Suprapubic skin (tissue), 4 donors: ENCODE measurements around the gene UGT1A6. TPM values are rescaled to one million over a fixed set of nuclear protein-coding genes. Genes with fewer than 3 reads are reported as not detected.
"Not testable (repeated sequence)": the region's sequence is repeated elsewhere in the genome, so short reads cannot be mapped to it uniquely, and the experiment has no call there.

Experiments
- DNase-seq, 2 donors: peaks; one replicate each; pipeline ENCODE4 v3.0.0-alpha.2; 2019; ENCODE audit warnings: low spot score in 2 of 2
- H3K27ac ChIP-seq: fragments of 200-600 bp; sonication (generic); one replicate; pipeline ENCODE4 v1.5.1; 2019
- H3K27me3 ChIP-seq: fragments of 200-600 bp; sonication (generic); one replicate; pipeline ENCODE4 v1.5.1; 2019
- H3K36me3 ChIP-seq: fragments of 200-600 bp; sonication (generic); one replicate; pipeline ENCODE4 v1.5.1; 2019
- H3K4me1 ChIP-seq: fragments of 200-600 bp; sonication (generic); one replicate; pipeline ENCODE4 v1.5.1; 2019
- H3K4me3 ChIP-seq: fragments of 200-600 bp; sonication (generic); one replicate; pipeline ENCODE4 v1.5.1; 2019; ENCODE audit warnings: mild to moderate bottlenecking
- H3K9me3 ChIP-seq: fragments of 200-600 bp; sonication (generic); one replicate; pipeline ENCODE4 v1.5.1; 2019
- CTCF ChIP-seq, 2 donors: fragments of 200-600 bp in 1 of 2; fragments of 450-650 bp in 1 of 2; sonication (generic) in 1 of 2; IDR thresholded peaks; one replicate each; pipeline ENCODE4 v1.5.1; 2016 to 2019; ENCODE audit warnings: antibody characterized with exemption in 2 of 2, mild to moderate bottlenecking in 1 of 2, moderate library complexity in 1 of 2
- EP300 ChIP-seq: sonication (generic); formaldehyde crosslinking; IDR thresholded peaks from one replicate; pipeline ENCODE4 v1.6.1; 2017; ENCODE audit warnings: antibody characterized with exemption
- POLR2A ChIP-seq, 2 donors: fragments of 450-650 bp; IDR thresholded peaks; one replicate each; pipeline ENCODE4 v1.6.1; 2017; ENCODE audit warnings: antibody characterized with exemption in 2 of 2, mild to moderate bottlenecking in 2 of 2, moderate library complexity in 2 of 2
- POLR2AphosphoS5 ChIP-seq, 3 donors: sonication (generic); formaldehyde crosslinking; IDR thresholded peaks; one replicate each; pipeline ENCODE4 v1.6.1; 2017; ENCODE audit warnings: antibody characterized with exemption in 3 of 3
- WGBS: methylation state at CpG from one replicate; pipeline ENCODE4 v1.1.5; 2018; 5-methylcytosine and 5-hydroxymethylcytosine counted together
- total RNA-seq, 4 donors: library from RNA; depleted of rRNA; stranded (reverse); fragments of >200 nt; gene quantifications; one replicate each; pipeline ENCODE4 v1.1.0, GENCODE V29; 2016

Gene UGT1A6
- total RNA-seq, 4 donors from 2014 or later, result 7.4 to 26.3 (median 19.5) TPM

GRCh38 chr2:233655043-233655442 lies 37.6 kb upstream of the UGT1A6 start:
- Histone ChIP-seq H3K27ac (no peak overlapping the region), H3K4me3 (no peak overlapping the region), H3K9me3 (no peaks in the 10 kb centered on the region), H3K36me3 (no peaks in the 10 kb centered on the region), H3K27me3 (peaks cover 3% of the 10 kb centered on the region), H3K4me1 (no peaks in the 10 kb centered on the region)
- DNase-seq, result no peak
- 64% methylated on average over 1 of the region's 1 CpG for WGBS
- TF ChIP-seq EP300 (no peak), CTCF (IDR thresholded peaks at IDR 0.05) (no peak), POLR2AphosphoS5 (IDR thresholded peaks at IDR 0.05) (no peak), POLR2A (IDR thresholded peaks at IDR 0.05) (no peak)

GRCh38 chr2:233655943-233656342 lies 36.7 kb upstream of the UGT1A6 start:
- H3K4me1 ChIP-seq, H3K9me3 ChIP-seq, H3K27ac ChIP-seq, H3K4me3 ChIP-seq, H3K27me3 ChIP-seq, DNase-seq, H3K36me3 ChIP-seq: not testable (repeated sequence)
- WGBS, result 75% methylated on average over 3 of the region's 3 CpGs

GRCh38 chr2:233656443-233656842 lies 36.2 kb upstream of the UGT1A6 start:
- H3K9me3 ChIP-seq, result no peaks in the 10 kb centered on the region
- H3K27ac ChIP-seq, result no peak overlapping the region
- no peak for TF ChIP-seq EP300
- no peak for TF ChIP-seq CTCF (IDR thresholded peaks at IDR 0.05)
- TF ChIP-seq POLR2A (IDR thresholded peaks at IDR 0.05), result no peak
- no peak for TF ChIP-seq POLR2AphosphoS5 (IDR thresholded peaks at IDR 0.05)
- DNase-seq, result no peak
- H3K4me1 ChIP-seq, result no peaks in the 10 kb centered on the region
- 79% methylated on average over 10 of the region's 10 CpGs for WGBS
- H3K4me3 ChIP-seq, result no peak overlapping the region
- H3K36me3 ChIP-seq, result no peaks in the 10 kb centered on the region
- peaks cover 5% of the 10 kb centered on the region for H3K27me3 ChIP-seq

- Histone ChIP-seq H3K9me3 (no peaks in the 10 kb centered on the region), H3K4me3 (no peak overlapping the region), H3K27ac (no peak overlapping the region), H3K4me1 (no peaks in the 10 kb centered on the region), H3K36me3 (no peaks in the 10 kb centered on the region), H3K27me3 (peaks cover 3% of the 10 kb centered on the region)
- no peak for TF ChIP-seq POLR2AphosphoS5 (IDR thresholded peaks at IDR 0.05)
- no peak for TF ChIP-seq EP300
- no peak for TF ChIP-seq POLR2A (IDR thresholded peaks at IDR 0.05)
- no peak for TF ChIP-seq CTCF (IDR thresholded peaks at IDR 0.05)
- DNase-seq, result no peak
Measured at GRCh38 chr2:233658610-233659009, 34.1 kb upstream of the UGT1A6 start.

- TF ChIP-seq EP300, result no peak
- TF ChIP-seq CTCF (IDR thresholded peaks at IDR 0.05), result no peak
- no peak for TF ChIP-seq POLR2A (IDR thresholded peaks at IDR 0.05)
- TF ChIP-seq POLR2AphosphoS5 (IDR thresholded peaks at IDR 0.05), result no peak
- DNase-seq, result no peak
- Histone ChIP-seq H3K36me3 (no peaks in the 10 kb centered on the region), H3K27me3 (peaks cover 3% of the 10 kb centered on the region), H3K4me3 (no peak overlapping the region), H3K9me3 (no peaks in the 10 kb centered on the region), H3K4me1 (no peaks in the 10 kb centered on the region), H3K27ac (no peak overlapping the region)
- 41% methylated on average over 1 of the region's 1 CpG for WGBS
Measured at GRCh38 chr2:233663911-233664310, 28.8 kb upstream of the UGT1A6 start.

- H3K4me1 ChIP-seq, result no peaks in the 10 kb centered on the region
- 80% methylated on average over 4 of the region's 4 CpGs for WGBS
- no peaks in the 10 kb centered on the region for H3K36me3 ChIP-seq
- no peak overlapping the region for H3K4me3 ChIP-seq
- no peak overlapping the region for H3K27ac ChIP-seq
- H3K9me3 ChIP-seq, result no peaks in the 10 kb centered on the region
- H3K27me3 ChIP-seq, result no peaks in the 10 kb centered on the region
- DNase-seq, result no peak
- TF ChIP-seq CTCF (IDR thresholded peaks at IDR 0.05) (no peak), POLR2A (IDR thresholded peaks at IDR 0.05) (no peak)
Measured at GRCh38 chr2:233668605-233669260, 24.0 kb upstream of the UGT1A6 start.
